Parathyroid adenoma (tissue), 2 donors: ENCODE results near the gene CACNA1S.

Experiments used
- H2AFZ ChIP-seq: fragments of 300-600 bp; sonication (generic); one replicate; pipeline ENCODE4 v1.7.0; 2017; ENCODE audit warnings: antibody characterized with exemption, mild to moderate bottlenecking
- H3K27ac ChIP-seq: fragments of 300-600 bp; sonication (generic); one replicate; pipeline ENCODE4 v1.7.0; 2017
- H3K27me3 ChIP-seq: fragments of 300-600 bp; sonication (generic); one replicate; pipeline ENCODE4 v1.7.0; 2017; ENCODE audit warnings: low read length; ENCODE audit not compliant: control insufficient read depth, insufficient read depth
- H3K36me3 ChIP-seq: fragments of 300-600 bp; sonication (generic); one replicate; pipeline ENCODE4 v1.7.0; 2017; ENCODE audit warnings: low read length; ENCODE audit not compliant: control insufficient read depth, insufficient read depth
- H3K4me1 ChIP-seq: fragments of 300-600 bp; sonication (generic); one replicate; pipeline ENCODE4 v1.7.0; 2017; ENCODE audit warnings: control low read depth
- H3K4me2 ChIP-seq: fragments of 300-600 bp; sonication (generic); one replicate; pipeline ENCODE4 v1.7.0; 2017; ENCODE audit warnings: low read length
- H3K4me3 ChIP-seq: fragments of 300-600 bp; sonication (generic); one replicate; pipeline ENCODE4 v1.7.0; 2017; ENCODE audit warnings: low read depth, low read length
- H3K79me2 ChIP-seq: fragments of 300-600 bp; sonication (generic); one replicate; pipeline ENCODE4 v1.7.0; 2017; ENCODE audit warnings: control low read depth
- H3K9ac ChIP-seq: fragments of 300-600 bp; sonication (generic); one replicate; pipeline ENCODE4 v1.7.0; 2017; ENCODE audit warnings: mild to moderate bottlenecking
- H3K9me3 ChIP-seq: fragments of 300-600 bp; sonication (generic); one replicate; pipeline ENCODE4 v1.7.0; 2017; ENCODE audit warnings: low read length; ENCODE audit not compliant: control insufficient read depth
- TF ChIP-seq, protein P1 (sequence below): fragments of 300-600 bp; sonication (generic); IDR thresholded peaks from one replicate; pipeline ENCODE4 v1.7.0; 2017; ENCODE audit warnings: antibody characterized with exemption, mild to moderate bottlenecking
- donor health status: primary hyperparathyroidism.

Gene CACNA1S

DNA sequence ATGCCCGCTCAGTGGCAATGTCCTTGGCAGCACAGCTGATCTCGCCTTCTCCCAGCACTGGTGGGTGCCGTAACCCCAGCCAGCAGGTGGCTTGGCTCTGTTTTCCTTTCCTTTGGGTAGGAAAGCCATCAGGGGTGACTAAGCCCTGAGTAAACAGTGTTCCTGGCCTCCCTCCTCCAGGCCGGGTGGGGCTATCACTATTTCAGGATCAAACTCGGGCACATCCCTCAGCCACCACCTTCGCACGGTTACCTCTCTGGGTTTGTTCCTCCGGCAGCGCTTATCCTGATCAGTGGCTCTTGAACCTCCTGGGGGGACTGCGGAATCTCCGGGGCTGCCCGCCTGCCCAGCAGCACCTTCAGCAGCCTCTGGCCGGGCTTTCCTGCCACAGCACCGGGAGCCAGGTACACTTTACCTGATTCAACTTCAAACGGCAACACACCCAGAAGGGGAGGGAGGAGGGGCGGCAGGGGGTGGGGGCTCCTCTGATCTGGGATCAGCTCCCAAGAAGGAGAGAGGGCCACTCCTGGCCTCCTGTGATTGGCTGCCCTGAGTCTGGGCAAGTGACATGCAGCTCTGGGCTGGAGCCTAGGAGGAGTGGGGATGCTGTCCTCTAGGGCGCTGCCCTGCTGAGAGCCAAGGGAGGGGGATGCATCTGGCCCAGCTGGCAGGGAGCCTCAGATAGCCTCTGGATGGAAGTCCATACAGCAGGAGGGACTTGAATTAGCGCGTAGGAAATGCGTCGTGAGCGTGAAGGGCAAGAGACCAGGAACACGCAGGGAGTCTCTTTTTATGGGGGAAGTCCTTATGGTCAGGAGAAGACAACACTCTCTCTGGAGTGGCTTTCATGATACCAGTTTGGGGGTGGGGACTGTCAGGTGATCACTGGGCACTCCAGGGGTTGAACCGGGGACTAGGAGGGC, 14.9 kb upstream of the CACNA1S start, which contains the start of gene ASCL5:
TSS of gene ASCL5 (minus strand) at position 353 of the 923 bp plus-strand sequence. CDS start 11,812 bp downstream, outside the sequence.
- no peak within 1 kb of the TSS for H2AFZ ChIP-seq
- no peaks in the 10 kb centered on the region for H3K36me3 ChIP-seq
- no peak within 1 kb of the TSS for H3K4me3 ChIP-seq
- H3K9ac ChIP-seq = no peak within 1 kb of the TSS
- no peak within 1 kb of the TSS for H3K27ac ChIP-seq
- TF ChIP-seq, protein P1, sequence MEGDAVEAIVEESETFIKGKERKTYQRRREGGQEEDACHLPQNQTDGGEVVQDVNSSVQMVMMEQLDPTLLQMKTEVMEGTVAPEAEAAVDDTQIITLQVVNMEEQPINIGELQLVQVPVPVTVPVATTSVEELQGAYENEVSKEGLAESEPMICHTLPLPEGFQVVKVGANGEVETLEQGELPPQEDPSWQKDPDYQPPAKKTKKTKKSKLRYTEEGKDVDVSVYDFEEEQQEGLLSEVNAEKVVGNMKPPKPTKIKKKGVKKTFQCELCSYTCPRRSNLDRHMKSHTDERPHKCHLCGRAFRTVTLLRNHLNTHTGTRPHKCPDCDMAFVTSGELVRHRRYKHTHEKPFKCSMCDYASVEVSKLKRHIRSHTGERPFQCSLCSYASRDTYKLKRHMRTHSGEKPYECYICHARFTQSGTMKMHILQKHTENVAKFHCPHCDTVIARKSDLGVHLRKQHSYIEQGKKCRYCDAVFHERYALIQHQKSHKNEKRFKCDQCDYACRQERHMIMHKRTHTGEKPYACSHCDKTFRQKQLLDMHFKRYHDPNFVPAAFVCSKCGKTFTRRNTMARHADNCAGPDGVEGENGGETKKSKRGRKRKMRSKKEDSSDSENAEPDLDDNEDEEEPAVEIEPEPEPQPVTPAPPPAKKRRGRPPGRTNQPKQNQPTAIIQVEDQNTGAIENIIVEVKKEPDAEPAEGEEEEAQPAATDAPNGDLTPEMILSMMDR = no peak
- H3K9me3 ChIP-seq = no peaks in the 10 kb centered on the region
- H3K4me1 ChIP-seq = no peaks in the 10 kb centered on the region
- peaks cover 5% of the 10 kb centered on the region for H3K27me3 ChIP-seq
- no peak within 1 kb of the TSS for H3K4me2 ChIP-seq
- no peaks in the 10 kb centered on the region for H3K79me2 ChIP-seq

DNA sequence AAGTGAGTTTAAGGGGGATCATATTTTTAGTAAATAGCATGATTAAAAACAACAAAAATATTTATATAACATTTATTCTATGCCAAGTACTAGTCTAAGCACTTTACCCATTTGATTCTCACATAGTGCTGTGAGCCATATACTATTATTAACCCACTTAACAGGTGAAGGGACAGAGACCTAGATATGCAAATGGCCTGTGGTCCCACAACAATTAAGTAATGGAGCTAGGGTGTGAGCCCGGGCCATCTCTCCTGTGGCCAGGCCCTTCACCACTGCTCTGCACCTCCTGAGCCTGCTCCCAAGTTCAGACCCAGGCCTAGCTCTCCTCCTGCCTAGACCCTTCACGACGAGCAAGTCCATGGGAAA, 14.2 kb upstream of the CACNA1S start:
- H3K4me2 ChIP-seq = no peak overlapping the region
- no peaks in the 10 kb centered on the region for H3K4me1 ChIP-seq
- H3K27me3 ChIP-seq = peaks cover 5% of the 10 kb centered on the region
- no peaks in the 10 kb centered on the region for H3K79me2 ChIP-seq
- no peak overlapping the region for H2AFZ ChIP-seq
- TF ChIP-seq, protein P1 = no peak
- H3K36me3 ChIP-seq = no peaks in the 10 kb centered on the region
- no peak overlapping the region for H3K27ac ChIP-seq
- no peaks in the 10 kb centered on the region for H3K9me3 ChIP-seq
- H3K9ac ChIP-seq = no peak overlapping the region
- H3K4me3 ChIP-seq = no peak overlapping the region

DNA sequence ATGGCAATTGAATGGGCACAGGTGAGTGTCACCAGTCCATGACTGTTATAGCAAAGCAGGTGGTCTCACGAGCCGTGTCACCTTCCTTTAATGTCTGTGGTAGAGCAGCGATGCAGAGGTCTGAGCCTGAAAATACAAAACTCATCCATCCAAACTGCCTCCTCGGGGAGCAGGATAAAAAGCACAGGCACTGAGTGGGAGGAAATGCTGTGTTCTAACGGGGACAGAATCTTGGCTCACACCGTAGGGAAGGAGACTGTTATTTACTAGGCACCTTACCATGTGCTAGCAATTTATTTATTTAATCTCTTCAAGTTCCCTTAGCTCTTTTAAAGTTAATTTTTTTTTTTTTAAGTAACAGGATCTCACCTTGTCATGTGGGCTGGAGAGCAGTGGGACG, 13.6 kb upstream of the CACNA1S start:
- TF ChIP-seq, protein P1 = no peak
- peaks cover 5% of the 10 kb centered on the region for H3K27me3 ChIP-seq
- no peak overlapping the region for H2AFZ ChIP-seq
- H3K79me2 ChIP-seq = no peaks in the 10 kb centered on the region
- no peak overlapping the region for H3K27ac ChIP-seq
- H3K4me2 ChIP-seq = no peak overlapping the region
- no peaks in the 10 kb centered on the region for H3K9me3 ChIP-seq
- no peaks in the 10 kb centered on the region for H3K4me1 ChIP-seq
- no peak overlapping the region for H3K9ac ChIP-seq
- no peaks in the 10 kb centered on the region for H3K36me3 ChIP-seq
- H3K4me3 ChIP-seq = no peak overlapping the region

DNA sequence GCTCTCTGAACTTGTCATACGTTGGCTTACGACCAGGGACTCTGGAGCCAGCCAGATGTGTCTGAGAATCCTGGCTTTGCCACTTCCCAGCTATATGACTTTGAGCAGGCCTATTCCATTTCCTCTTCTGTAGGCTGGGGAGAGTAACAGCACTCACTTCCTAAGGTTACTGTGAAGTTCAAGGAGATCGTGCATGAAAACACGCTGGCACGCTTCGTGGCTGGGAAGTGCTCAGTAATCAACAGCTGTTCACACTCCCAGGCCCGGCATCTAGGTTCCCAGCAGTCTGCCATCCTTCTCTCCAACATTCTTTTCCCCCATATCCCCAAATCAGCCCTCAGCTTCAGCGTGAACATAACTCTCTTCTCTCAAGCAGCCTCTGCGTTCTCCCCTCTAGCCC, 12.8 kb upstream of the CACNA1S start:
- H2AFZ ChIP-seq = no peak overlapping the region
- H3K4me2 ChIP-seq = no peak overlapping the region
- no peaks in the 10 kb centered on the region for H3K36me3 ChIP-seq
- no peaks in the 10 kb centered on the region for H3K79me2 ChIP-seq
- no peak overlapping the region for H3K4me3 ChIP-seq
- H3K27ac ChIP-seq = no peak overlapping the region
- H3K9ac ChIP-seq = no peak overlapping the region
- H3K9me3 ChIP-seq = no peaks in the 10 kb centered on the region
- TF ChIP-seq, protein P1 = no peak
- no peaks in the 10 kb centered on the region for H3K4me1 ChIP-seq
- H3K27me3 ChIP-seq = peaks cover 5% of the 10 kb centered on the region
